Smooth muscle cell (in vitro differentiated cells): Measurements from ENCODE around the gene KRTAP20-1. TPM values are rescaled to one million over a fixed set of nuclear protein-coding genes. Genes with fewer than 3 reads are reported as not detected.

ENCODE experiments used
- DNase-seq: peaks from one replicate; lab custom pipeline; 2025; ENCODE audit not compliant: unreplicated experiment; lab: John Stamatoyannopoulos, UW
- H2AFZ ChIP-seq: fragments of 200-600 bp; sonication (generic); 2 replicates; pipeline ENCODE4 v1.6.0; 2016; ENCODE audit warnings: antibody characterized with exemption, low read depth, mild to moderate bottlenecking
- H3F3A ChIP-seq: fragments of 200-600 bp; sonication (generic); 2 replicates; pipeline ENCODE4 v1.6.0; 2017; ENCODE audit warnings: antibody characterized with exemption, low read depth
- H3K27ac ChIP-seq: fragments of 200-600 bp; sonication (generic); 2 replicates; pipeline ENCODE4 v1.5.1; 2016; ENCODE audit warnings: low read depth, mild to moderate bottlenecking
- H3K27me3 ChIP-seq: fragments of 200-600 bp; sonication (generic); 2 replicates; pipeline ENCODE4 v1.6.1; 2016; ENCODE audit warnings: low read depth, mild to moderate bottlenecking
- H3K36me3 ChIP-seq: fragments of 200-600 bp; sonication (generic); 2 replicates; pipeline ENCODE4 v1.5.1; 2016; ENCODE audit warnings: low read depth
- H3K4me1 ChIP-seq: fragments of 200-600 bp; sonication (generic); 2 replicates; pipeline ENCODE4 v1.5.1; 2016; ENCODE audit warnings: low read depth
- H3K4me2 ChIP-seq: fragments of 200-600 bp; sonication (generic); 2 replicates; pipeline ENCODE4 v1.6.0; 2016; ENCODE audit warnings: mild to moderate bottlenecking
- H3K4me3 ChIP-seq: fragments of 200-600 bp; sonication (generic); 2 replicates; pipeline ENCODE4 v1.5.1; 2016; ENCODE audit warnings: mild to moderate bottlenecking
- H3K79me2 ChIP-seq: fragments of 200-600 bp; sonication (generic); 2 replicates; pipeline ENCODE4 v1.6.0; 2016; ENCODE audit warnings: low read depth, mild to moderate bottlenecking
- H3K9ac ChIP-seq: fragments of 200-600 bp; sonication (generic); 2 replicates; pipeline ENCODE4 v1.6.0; 2016; ENCODE audit warnings: low read depth
- H3K9me3 ChIP-seq: fragments of 200-600 bp; sonication (generic); replicated peaks from 2 replicates; pipeline ENCODE4 v1.5.1; 2016; ENCODE audit warnings: low read depth
- H4K20me1 ChIP-seq: fragments of 200-600 bp; sonication (generic); 2 replicates; pipeline ENCODE4 v1.6.0; 2016; ENCODE audit warnings: low read depth
- WGBS: methylation state at CpG from one replicate; pipeline ENCODE4 v1.1.7; 2016; ENCODE audit warnings: low lambda C conversion rate; 5-methylcytosine and 5-hydroxymethylcytosine counted together
- polyA plus RNA-seq: library from polyadenylated mRNA; unstranded; fragments of >200 nt; fragmentation: Nextera tagmentation; extraction: Ambion mirVana; gene quantifications from 2 replicates; pipeline ENCODE4 v1.2.1, GENCODE V29; 2016
- total RNA-seq: library from RNA; depleted of rRNA; stranded (reverse); fragments of >200 nt; gene quantifications from 2 replicates; pipeline ENCODE4 v1.2.3, GENCODE V29; 2014
- TF ChIP-seq, protein P1 (sequence below): fragments of 200-600 bp; sonication (generic); IDR thresholded peaks from 2 replicates; pipeline ENCODE4 v1.5.1; 2017; ENCODE audit warnings: borderline replicate concordance, mild to moderate bottlenecking, antibody characterized with exemption; ENCODE audit not compliant: insufficient read depth, poor library complexity, severe bottlenecking

KRTAP20-1 gene
- total and polyA plus RNA-seq, 2 experiments from 2014 or later: not detected

DNA sequence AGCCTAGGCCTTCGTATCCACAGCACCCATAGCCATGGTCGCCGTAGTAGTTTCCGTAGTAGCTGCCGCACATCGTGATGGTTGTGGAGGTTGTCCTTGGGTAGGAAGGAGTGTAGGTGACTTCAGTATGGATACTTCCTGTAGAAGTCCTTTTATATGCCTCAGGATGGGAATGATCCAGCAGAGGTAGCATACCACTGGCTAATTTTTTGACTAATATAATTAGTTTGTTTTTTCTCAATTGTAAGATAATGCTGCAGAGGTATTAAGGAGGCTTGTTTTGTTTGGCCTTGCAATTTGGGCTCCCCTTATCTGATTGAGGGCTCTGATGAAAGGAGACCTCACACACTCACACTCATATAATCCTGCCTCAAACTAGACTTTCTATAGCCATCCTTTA is 17.4 kb upstream of the KRTAP20-1 start, which contains the start of gene KRTAP6-2:
TSS of gene KRTAP6-2 (minus strand) at position 101 of the 400 bp plus-strand sequence. CDS start at position 73, 28 bp downstream.
- no peak within 1 kb of the TSS for H3K27ac ChIP-seq
- no peaks in the 10 kb centered on the region for H3K27me3 ChIP-seq
- no peaks in the 10 kb centered on the region for H3F3A ChIP-seq
- H3K9me3 ChIP-seq: no peaks in the 10 kb centered on the region
- H3K79me2 ChIP-seq: no peaks in the 10 kb centered on the region
- no peak within 1 kb of the TSS for H2AFZ ChIP-seq
- no peak within 1 kb of the TSS for H3K9ac ChIP-seq
- TF ChIP-seq, protein P1, sequence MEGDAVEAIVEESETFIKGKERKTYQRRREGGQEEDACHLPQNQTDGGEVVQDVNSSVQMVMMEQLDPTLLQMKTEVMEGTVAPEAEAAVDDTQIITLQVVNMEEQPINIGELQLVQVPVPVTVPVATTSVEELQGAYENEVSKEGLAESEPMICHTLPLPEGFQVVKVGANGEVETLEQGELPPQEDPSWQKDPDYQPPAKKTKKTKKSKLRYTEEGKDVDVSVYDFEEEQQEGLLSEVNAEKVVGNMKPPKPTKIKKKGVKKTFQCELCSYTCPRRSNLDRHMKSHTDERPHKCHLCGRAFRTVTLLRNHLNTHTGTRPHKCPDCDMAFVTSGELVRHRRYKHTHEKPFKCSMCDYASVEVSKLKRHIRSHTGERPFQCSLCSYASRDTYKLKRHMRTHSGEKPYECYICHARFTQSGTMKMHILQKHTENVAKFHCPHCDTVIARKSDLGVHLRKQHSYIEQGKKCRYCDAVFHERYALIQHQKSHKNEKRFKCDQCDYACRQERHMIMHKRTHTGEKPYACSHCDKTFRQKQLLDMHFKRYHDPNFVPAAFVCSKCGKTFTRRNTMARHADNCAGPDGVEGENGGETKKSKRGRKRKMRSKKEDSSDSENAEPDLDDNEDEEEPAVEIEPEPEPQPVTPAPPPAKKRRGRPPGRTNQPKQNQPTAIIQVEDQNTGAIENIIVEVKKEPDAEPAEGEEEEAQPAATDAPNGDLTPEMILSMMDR: no peak
- no peak within 1 kb of the TSS for H3K4me3 ChIP-seq
- no peaks in the 10 kb centered on the region for H3K4me1 ChIP-seq
- WGBS: 93% methylated on average over 6 of the region's 6 CpGs
- no peaks in the 10 kb centered on the region for H3K36me3 ChIP-seq
- H3K4me2 ChIP-seq: no peak within 1 kb of the TSS
- DNase-seq: no peak
- no peaks in the 10 kb centered on the region for H4K20me1 ChIP-seq

DNA sequence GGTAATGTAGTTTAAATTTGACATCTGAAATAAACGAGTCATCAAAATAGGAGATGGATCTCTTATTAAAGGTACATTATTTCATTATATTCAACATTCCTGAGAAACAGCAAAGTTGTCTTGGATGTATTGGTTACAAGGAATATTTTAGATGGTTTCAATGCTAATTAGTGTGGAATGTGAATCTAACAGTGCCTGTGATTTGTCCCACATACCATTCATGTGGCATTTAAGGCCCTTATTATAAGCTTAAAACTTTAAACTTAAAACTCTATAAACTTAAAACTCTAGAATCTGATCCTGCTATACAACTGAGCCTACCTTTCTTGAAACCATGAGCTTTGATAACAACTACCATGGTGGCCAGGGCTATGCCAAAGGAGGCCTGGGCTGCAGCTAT is 15.4 kb upstream of the KRTAP20-1 start, which contains the start of gene KRTAP22-1:
TSS of gene KRTAP22-1 (plus strand) at position 301 of the 400 bp plus-strand sequence.
- Histone ChIP-seq H3K4me2 (no peak within 1 kb of the TSS), H3K36me3 (no peaks in the 10 kb centered on the region), H4K20me1 (no peaks in the 10 kb centered on the region), H3K79me2 (no peaks in the 10 kb centered on the region), H3K4me3 (no peak within 1 kb of the TSS), H3F3A (no peaks in the 10 kb centered on the region), H3K9ac (no peak within 1 kb of the TSS), H3K9me3 (no peaks in the 10 kb centered on the region), H3K27me3 (no peaks in the 10 kb centered on the region), H2AFZ (no peak within 1 kb of the TSS), H3K4me1 (no peaks in the 10 kb centered on the region), H3K27ac (no peak within 1 kb of the TSS)
- TF ChIP-seq, protein P1: no peak
- no peak for DNase-seq
- 0% methylated on average over 1 of the region's 1 CpG for WGBS

DNA sequence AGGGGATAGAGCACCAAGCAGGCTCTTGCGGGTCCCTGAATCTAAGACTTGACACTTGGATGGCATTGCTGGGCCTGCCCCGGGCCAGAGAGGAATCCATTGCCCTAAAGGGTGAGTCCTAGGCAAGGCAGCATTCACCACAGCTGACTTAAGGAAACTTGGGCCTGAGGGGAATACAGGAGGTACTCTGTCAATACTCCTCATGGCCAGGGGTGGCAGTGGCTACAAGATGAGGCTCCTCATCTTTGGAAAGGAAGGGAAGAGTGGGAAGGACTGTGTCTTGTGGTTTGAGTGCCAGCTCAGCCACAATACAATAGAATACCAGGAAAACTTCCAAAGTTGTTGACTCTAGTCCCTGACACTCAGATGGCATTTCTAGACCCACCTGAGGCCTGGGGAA is 10.3 kb upstream of the KRTAP20-1 start:
- DNase-seq: no peak
- Histone ChIP-seq H3K4me1 (no peaks in the 10 kb centered on the region), H3K9ac (no peak overlapping the region), H3K79me2 (no peaks in the 10 kb centered on the region), H2AFZ (no peak overlapping the region), H3K4me2 (no peak overlapping the region), H3K9me3 (no peaks in the 10 kb centered on the region), H3K36me3 (no peaks in the 10 kb centered on the region), H3F3A (no peaks in the 10 kb centered on the region), H3K27ac (no peak overlapping the region), H3K27me3 (no peaks in the 10 kb centered on the region), H3K4me3 (no peak overlapping the region), H4K20me1 (no peaks in the 10 kb centered on the region)
- TF ChIP-seq, protein P1: no peak
- WGBS: 86% methylated on average over 2 of the region's 2 CpGs

DNA sequence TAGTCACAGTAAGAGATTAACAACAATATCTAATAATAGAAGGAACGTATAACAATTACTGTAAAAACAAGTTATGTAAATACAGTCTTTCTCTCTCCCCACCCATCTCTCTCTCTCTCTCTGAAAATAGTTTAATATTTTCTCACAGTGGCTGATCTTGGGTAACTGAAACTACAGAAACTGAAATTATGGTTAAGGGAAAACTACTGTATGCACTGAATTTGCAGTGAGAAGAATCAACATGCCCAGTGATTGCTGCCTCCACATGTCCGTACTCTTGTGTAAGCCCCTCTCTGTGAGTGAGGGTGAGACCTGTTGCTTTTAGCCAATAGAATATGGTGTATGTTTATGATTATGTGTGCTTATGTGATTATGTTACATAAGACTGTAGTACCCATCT is 4.1 kb upstream of the KRTAP20-1 start:
- 89% methylated on average over 2 of the region's 2 CpGs for WGBS
- H3K36me3 ChIP-seq: no peaks in the 10 kb centered on the region
- no peaks in the 10 kb centered on the region for H3K79me2 ChIP-seq

More for the DNA sequence above, 4.1 kb upstream of the KRTAP20-1 start:
- Histone ChIP-seq H3K4me1 (no peaks in the 10 kb centered on the region), H3F3A (no peaks in the 10 kb centered on the region), H3K4me2 (no peak overlapping the region), H3K9me3 (no peaks in the 10 kb centered on the region), H3K27ac (no peak overlapping the region), H3K4me3 (no peak overlapping the region), H3K9ac (no peak overlapping the region), H4K20me1 (no peaks in the 10 kb centered on the region), H3K27me3 (no peaks in the 10 kb centered on the region), H2AFZ (no peak overlapping the region)
- no peak for DNase-seq
- TF ChIP-seq, protein P1: no peak
